BE2C (cell line): ENCODE results near the gene HMX1.
A peak's percentile ranks its signal among the peaks of the same experiment; 100 is the strongest.

Source experiments
- DNase-seq: peaks from one replicate; pipeline ENCODE4 v3.0.0-alpha.2; 2020
- H3K27me3 ChIP-seq: fragments of 250-450 bp; sonication (Bioruptor Pico); 2 replicates; pipeline ENCODE4 v1.5.1; 2020; ENCODE audit warnings: mild to moderate bottlenecking
- H3K36me3 ChIP-seq: fragments of 250-450 bp; sonication (Bioruptor Pico); 2 replicates; pipeline ENCODE4 v1.5.1; 2020; ENCODE audit warnings: mild to moderate bottlenecking
- H3K4me1 ChIP-seq: fragments of 250-450 bp; sonication (Bioruptor Pico); 2 replicates; pipeline ENCODE4 v1.5.1; 2020
- H3K4me3 ChIP-seq: 2 replicates; pipeline ENCODE4 v1.5.1; 2011; ENCODE audit warnings: low read depth, low read length
- H3K9me3 ChIP-seq: fragments of 250-450 bp; sonication (Bioruptor Pico); 2 replicates; pipeline ENCODE4 v1.5.1; 2020
- CTCF ChIP-seq: IDR thresholded peaks from 2 replicates; pipeline ENCODE4 v1.5.1; 2012; ENCODE audit warnings: mild to moderate bottlenecking, low read depth, low read length

HMX1 gene

GRCh38 chr4:8865681-8866310, 5.8 kb downstream of the HMX1 start:
- Histone ChIP-seq H3K4me1 (peaks cover 6% of the 10 kb centered on the region; the same call in 1 of the 2 replicates), H3K36me3 (peaks cover 21% of the 10 kb centered on the region), H3K4me3 (no peak overlapping the region), H3K27me3 (no peaks in the 10 kb centered on the region), H3K9me3 (no peaks in the 10 kb centered on the region)
- TF ChIP-seq CTCF, result no peak
- DNase-seq, result no peak

- H3K27me3 ChIP-seq, result no peaks in the 10 kb centered on the region
- no peak overlapping the region for H3K4me3 ChIP-seq
- TF ChIP-seq CTCF, result no peak
- peaks cover 21% of the 10 kb centered on the region for H3K36me3 ChIP-seq
- no peak for DNase-seq
- H3K9me3 ChIP-seq, result no peaks in the 10 kb centered on the region
- peaks cover 6% of the 10 kb centered on the region; the same call in 1 of the 2 replicates for H3K4me1 ChIP-seq
Observed at GRCh38 chr4:8864912-8865680, 6.5 kb downstream of the HMX1 start.

GRCh38 chr4:8863686-8864682, 7.7 kb downstream of the HMX1 start:
- Histone ChIP-seq H3K9me3 (no peaks in the 10 kb centered on the region), H3K4me1 (peaks cover 6% of the 10 kb centered on the region; the same call in 1 of the 2 replicates), H3K4me3 (no peak overlapping the region), H3K27me3 (no peaks in the 10 kb centered on the region), H3K36me3 (peaks cover 20% of the 10 kb centered on the region)
- TF ChIP-seq CTCF, result no peak
- no peak for DNase-seq

GRCh38 chr4:8862800-8863685, 8.6 kb downstream of the HMX1 start:
- no peak for TF ChIP-seq CTCF
- H3K9me3 ChIP-seq, result no peaks in the 10 kb centered on the region
- H3K4me3 ChIP-seq, result no peak overlapping the region
- peaks cover 6% of the 10 kb centered on the region; the same call in 1 of the 2 replicates for H3K4me1 ChIP-seq
- peaks cover 18% of the 10 kb centered on the region for H3K36me3 ChIP-seq
- peak; percentile 45 for DNase-seq
- H3K27me3 ChIP-seq, result no peaks in the 10 kb centered on the region

GRCh38 chr4:8862334-8862733, 9.3 kb downstream of the HMX1 start:
- Histone ChIP-seq H3K36me3 (peaks cover 16% of the 10 kb centered on the region), H3K4me1 (peaks cover 6% of the 10 kb centered on the region; the same call in 1 of the 2 replicates), H3K27me3 (no peaks in the 10 kb centered on the region), H3K4me3 (no peak overlapping the region), H3K9me3 (no peaks in the 10 kb centered on the region)
- TF ChIP-seq CTCF, result no peak
- DNase-seq, result no peak
